Smooth muscle cell (in vitro differentiated cells): ENCODE results near the gene SYT1. TPM values are rescaled to one million over a fixed set of nuclear protein-coding genes. Genes with fewer than 3 reads are reported as not detected.

ENCODE experiments used
- DNase-seq: peaks from one replicate; lab custom pipeline; 2025; ENCODE audit not compliant: unreplicated experiment; lab: John Stamatoyannopoulos, UW
- H2AFZ ChIP-seq: fragments of 200-600 bp; sonication (generic); 2 replicates; pipeline ENCODE4 v1.6.0; 2016; ENCODE audit warnings: antibody characterized with exemption, low read depth, mild to moderate bottlenecking
- H3F3A ChIP-seq: fragments of 200-600 bp; sonication (generic); 2 replicates; pipeline ENCODE4 v1.6.0; 2017; ENCODE audit warnings: antibody characterized with exemption, low read depth
- H3K27ac ChIP-seq: fragments of 200-600 bp; sonication (generic); 2 replicates; pipeline ENCODE4 v1.5.1; 2016; ENCODE audit warnings: low read depth, mild to moderate bottlenecking
- H3K27me3 ChIP-seq: fragments of 200-600 bp; sonication (generic); 2 replicates; pipeline ENCODE4 v1.6.1; 2016; ENCODE audit warnings: low read depth, mild to moderate bottlenecking
- H3K36me3 ChIP-seq: fragments of 200-600 bp; sonication (generic); 2 replicates; pipeline ENCODE4 v1.5.1; 2016; ENCODE audit warnings: low read depth
- H3K4me1 ChIP-seq: fragments of 200-600 bp; sonication (generic); 2 replicates; pipeline ENCODE4 v1.5.1; 2016; ENCODE audit warnings: low read depth
- H3K4me2 ChIP-seq: fragments of 200-600 bp; sonication (generic); 2 replicates; pipeline ENCODE4 v1.6.0; 2016; ENCODE audit warnings: mild to moderate bottlenecking
- H3K4me3 ChIP-seq: fragments of 200-600 bp; sonication (generic); 2 replicates; pipeline ENCODE4 v1.5.1; 2016; ENCODE audit warnings: mild to moderate bottlenecking
- H3K79me2 ChIP-seq: fragments of 200-600 bp; sonication (generic); 2 replicates; pipeline ENCODE4 v1.6.0; 2016; ENCODE audit warnings: low read depth, mild to moderate bottlenecking
- H3K9ac ChIP-seq: fragments of 200-600 bp; sonication (generic); 2 replicates; pipeline ENCODE4 v1.6.0; 2016; ENCODE audit warnings: low read depth
- H3K9me3 ChIP-seq: fragments of 200-600 bp; sonication (generic); replicated peaks from 2 replicates; pipeline ENCODE4 v1.5.1; 2016; ENCODE audit warnings: low read depth
- H4K20me1 ChIP-seq: fragments of 200-600 bp; sonication (generic); 2 replicates; pipeline ENCODE4 v1.6.0; 2016; ENCODE audit warnings: low read depth
- CTCF ChIP-seq: fragments of 200-600 bp; sonication (generic); IDR thresholded peaks from 2 replicates; pipeline ENCODE4 v1.5.1; 2017; ENCODE audit warnings: borderline replicate concordance, mild to moderate bottlenecking, antibody characterized with exemption; ENCODE audit not compliant: insufficient read depth, poor library complexity, severe bottlenecking
- WGBS: methylation state at CpG from one replicate; pipeline ENCODE4 v1.1.7; 2016; ENCODE audit warnings: low lambda C conversion rate; 5-methylcytosine and 5-hydroxymethylcytosine counted together
- polyA plus RNA-seq: library from polyadenylated mRNA; unstranded; fragments of >200 nt; fragmentation: Nextera tagmentation; extraction: Ambion mirVana; gene quantifications from 2 replicates; pipeline ENCODE4 v1.2.1, GENCODE V29; 2016
- total RNA-seq: library from RNA; depleted of rRNA; stranded (reverse); fragments of >200 nt; gene quantifications from 2 replicates; pipeline ENCODE4 v1.2.3, GENCODE V29; 2014

The SYT1 gene
- total and polyA plus RNA-seq, 2 experiments from 2014 or later: 5.2 to 10.2 TPM

GRCh38 chr12:79434561-79434960, 570.0 kb downstream of the SYT1 start:
- no peak for DNase-seq
- no peak for TF ChIP-seq CTCF
- Histone ChIP-seq H3K36me3 (no peaks in the 10 kb centered on the region), H3F3A (no peaks in the 10 kb centered on the region), H3K4me2 (no peak overlapping the region), H2AFZ (no peak overlapping the region), H3K9ac (no peak overlapping the region), H4K20me1 (no peaks in the 10 kb centered on the region), H3K9me3 (no peaks in the 10 kb centered on the region), H3K27me3 (no peaks in the 10 kb centered on the region), H3K27ac (no peak overlapping the region), H3K4me1 (no peaks in the 10 kb centered on the region), H3K4me3 (no peak overlapping the region), H3K79me2 (no peaks in the 10 kb centered on the region)
- WGBS: 100% methylated on average over 1 of the region's 1 CpG

GRCh38 chr12:79435742-79436141, 571.2 kb downstream of the SYT1 start:
- no peak for TF ChIP-seq CTCF
- no peaks in the 10 kb centered on the region for H3K27me3 ChIP-seq
- H3K36me3 ChIP-seq: no peaks in the 10 kb centered on the region
- no peak overlapping the region for H3K4me3 ChIP-seq
- no peaks in the 10 kb centered on the region for H4K20me1 ChIP-seq
- DNase-seq: no peak
- no peaks in the 10 kb centered on the region for H3K9me3 ChIP-seq
- WGBS: 77% methylated on average over 1 of the region's 1 CpG
- no peaks in the 10 kb centered on the region for H3K79me2 ChIP-seq
- no peak overlapping the region for H2AFZ ChIP-seq
- H3K27ac ChIP-seq: no peak overlapping the region
- no peak overlapping the region for H3K9ac ChIP-seq
- H3K4me1 ChIP-seq: no peaks in the 10 kb centered on the region
- no peaks in the 10 kb centered on the region for H3F3A ChIP-seq
- no peak overlapping the region for H3K4me2 ChIP-seq

- Histone ChIP-seq H3K4me1 (no peaks in the 10 kb centered on the region), H4K20me1 (no peaks in the 10 kb centered on the region), H3K27me3 (no peaks in the 10 kb centered on the region), H3K79me2 (no peaks in the 10 kb centered on the region), H3F3A (no peaks in the 10 kb centered on the region), H3K4me3 (no peak overlapping the region), H3K4me2 (no peak overlapping the region), H2AFZ (no peak overlapping the region), H3K9ac (no peak overlapping the region), H3K27ac (no peak overlapping the region), H3K36me3 (no peaks in the 10 kb centered on the region), H3K9me3 (no peaks in the 10 kb centered on the region)
- DNase-seq: no peak
- no peak for TF ChIP-seq CTCF
- WGBS: 92% methylated on average over 3 of the region's 3 CpGs
Observed at GRCh38 chr12:79438480-79439174, 574.1 kb downstream of the SYT1 start.
